NCI-H2196 treated with DMSO at 0.1 percent for 48 hours (cell line): ENCODE measurements around the gene IGFN1.
"Not testable (repeated sequence)": the region's sequence is repeated elsewhere in the genome, so short reads cannot be mapped to it uniquely, and the experiment has no call there.

ENCODE experiments used
- DNase-seq: peaks from one replicate; lab custom pipeline; 2025; ENCODE audit not compliant: unreplicated experiment; lab: John Stamatoyannopoulos, UW

The IGFN1 gene

DNA sequence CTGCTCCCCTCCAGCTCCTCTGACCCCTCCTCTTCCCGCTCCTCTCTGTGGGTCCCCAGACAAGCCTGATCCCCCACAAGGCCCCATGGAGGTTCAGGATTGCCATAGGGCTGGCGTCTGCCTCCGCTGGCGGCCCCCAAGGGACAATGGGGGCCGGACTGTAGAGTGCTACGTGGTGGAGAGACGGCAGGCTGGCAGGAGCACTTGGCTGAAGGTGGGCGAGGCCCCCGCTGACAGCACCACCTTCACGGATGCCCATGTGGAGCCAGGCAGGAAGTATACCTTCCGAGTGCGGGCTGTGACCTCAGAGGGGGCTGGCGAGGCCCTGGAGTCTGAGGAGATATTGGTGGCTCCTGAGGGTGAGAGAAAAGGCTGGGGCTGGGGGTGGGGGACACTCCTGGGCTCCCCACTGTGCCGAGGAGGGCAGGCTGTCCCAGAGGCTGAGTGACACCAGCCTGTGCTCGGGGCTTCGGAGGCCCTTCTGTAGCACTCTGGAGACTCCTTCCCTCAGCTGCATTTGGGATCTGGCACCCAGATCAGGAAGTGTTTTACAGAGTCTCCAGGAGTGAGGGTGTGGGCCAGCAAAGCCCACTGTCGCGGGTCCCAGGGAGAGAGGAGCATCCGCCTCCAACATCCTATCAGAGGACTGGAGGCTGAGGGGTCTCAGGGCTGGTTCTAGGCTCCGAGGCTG, 25.9 kb downstream of the IGFN1 start:
- DNase-seq: no peak

DNA sequence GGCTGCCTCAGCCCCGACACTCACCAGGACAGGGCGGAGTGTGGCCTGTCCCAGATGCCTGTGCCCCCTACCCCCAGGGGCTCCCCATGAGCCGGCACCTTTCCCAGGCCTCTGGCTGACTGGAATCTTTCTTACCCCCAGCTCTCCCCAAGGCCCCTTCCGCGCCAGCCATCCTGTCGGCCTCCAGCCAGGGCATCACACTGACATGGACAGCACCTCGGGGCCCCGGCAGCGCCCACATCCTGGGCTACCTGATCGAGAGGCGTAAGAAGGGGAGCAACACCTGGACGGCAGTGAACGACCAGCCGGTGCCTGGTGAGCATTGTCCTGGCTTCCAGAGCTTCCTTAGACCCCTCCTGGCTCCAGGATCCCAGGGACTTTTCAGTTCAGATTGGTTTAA, 26.5 kb downstream of the IGFN1 start:
- DNase-seq: no peak

- DNase-seq: no peak
These were observed 27.2 kb downstream of the IGFN1 start for GRCh38 chr1:201217851-201218250.

DNA sequence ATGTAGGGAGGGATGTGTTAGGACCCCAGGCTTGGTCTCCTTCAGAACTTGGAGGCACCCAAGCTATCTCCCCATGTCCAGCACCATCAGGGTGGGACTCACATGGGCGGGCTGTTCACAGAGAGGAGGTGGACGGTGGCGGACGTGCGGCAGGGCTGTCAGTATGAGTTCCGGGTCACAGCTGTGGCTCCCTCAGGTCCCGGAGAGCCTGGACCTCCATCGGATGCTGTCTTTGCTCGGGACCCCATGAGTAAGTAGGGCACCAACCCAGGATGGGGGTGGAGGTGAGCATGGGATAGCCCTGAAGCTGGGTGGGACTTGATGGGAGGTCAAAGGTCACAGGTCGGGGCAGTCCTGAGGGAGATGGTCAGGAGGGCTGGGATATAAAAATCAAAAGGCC, 27.8 kb downstream of the IGFN1 start:
- DNase-seq: no peak

- no peak for DNase-seq
These were observed 29.1 kb downstream of the IGFN1 start for GRCh38 chr1:201219481-201220387.

DNA sequence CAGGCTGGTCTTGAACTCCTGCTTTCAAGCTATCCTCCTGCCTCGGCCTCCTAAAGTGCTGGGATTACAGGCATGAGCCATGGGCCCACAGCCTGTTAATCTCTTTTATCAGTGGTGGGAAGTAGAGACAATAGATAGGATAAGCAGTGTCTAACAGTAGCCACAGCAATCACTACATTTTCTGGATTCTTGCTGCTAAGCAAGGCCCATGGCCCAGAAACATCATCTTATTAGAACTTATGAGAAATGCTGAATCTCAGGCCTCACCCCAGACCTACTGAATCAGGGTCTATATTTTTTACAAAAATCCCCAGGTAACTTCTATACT, 29.7 kb downstream of the IGFN1 start:
- no peak for DNase-seq

- DNase-seq: no peak
These were observed 30.7 kb downstream of the IGFN1 start for GRCh38 chr1:201221201-201221846.

DNA sequence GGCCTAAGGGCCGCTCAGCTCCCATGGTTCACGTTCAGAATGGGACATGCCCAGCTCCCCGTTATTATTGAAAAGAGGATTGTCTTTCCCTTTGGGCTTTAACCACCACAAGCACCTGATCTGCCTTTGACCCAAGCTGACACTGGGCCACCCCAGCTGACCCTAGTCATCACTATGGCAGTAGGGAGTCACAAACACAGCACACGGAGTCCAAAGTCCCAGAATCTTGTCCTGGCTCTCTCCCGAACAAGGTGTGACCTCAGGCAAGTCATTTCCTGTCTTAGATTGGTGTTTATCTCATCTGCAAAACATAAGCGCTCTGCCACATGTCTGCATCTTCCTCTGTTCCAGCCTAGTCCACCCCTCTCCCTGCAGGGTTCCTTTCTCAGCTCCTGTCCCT, 31.5 kb downstream of the IGFN1 start:
- DNase-seq: no peak

DNA sequence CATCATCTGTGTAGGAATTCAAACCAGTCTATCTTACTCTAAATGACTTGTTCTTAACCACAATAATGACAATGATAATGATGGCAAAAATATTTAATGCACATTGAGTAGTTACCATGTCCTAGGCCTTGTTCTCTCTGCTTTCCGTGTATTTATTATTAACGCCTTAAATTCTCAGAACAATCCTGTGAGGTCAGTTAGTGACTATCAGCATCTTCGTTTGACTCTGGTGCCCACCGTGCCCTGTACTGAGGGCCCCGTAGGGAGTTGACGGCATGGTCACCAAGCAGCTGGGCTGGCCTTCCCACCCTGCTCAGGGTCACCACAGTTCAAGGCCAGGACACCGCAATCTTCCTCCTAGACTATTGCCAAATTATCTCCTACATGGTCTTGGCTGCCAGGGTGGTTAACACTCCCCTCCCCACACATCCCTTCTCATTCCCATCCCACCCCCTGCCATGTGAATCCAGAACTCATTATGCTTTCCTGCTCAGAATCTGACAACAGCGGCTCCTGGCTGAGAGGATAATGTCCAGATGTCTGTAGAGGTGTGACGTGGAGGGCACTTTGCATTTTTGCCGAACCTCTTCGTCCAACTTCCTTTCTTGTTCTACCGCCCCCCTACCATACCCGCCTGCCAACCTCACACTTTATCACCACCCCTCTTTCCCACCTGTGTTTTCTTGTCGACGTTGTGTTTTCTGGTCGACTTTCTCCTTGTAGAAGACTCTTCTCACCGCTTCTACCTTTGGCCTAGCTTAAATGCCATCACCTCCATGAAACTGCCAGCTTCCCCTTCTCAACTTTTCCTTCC, 33.4 kb downstream of the IGFN1 start:
- no peak for DNase-seq

GRCh38 chr1:201224666-201225370, 34.2 kb downstream of the IGFN1 start:
- no peak for DNase-seq

- DNase-seq: no peak
These were observed 35.5 kb downstream of the IGFN1 start for GRCh38 chr1:201226178-201226514.

GRCh38 chr1:201226859-201227488, 36.4 kb downstream of the IGFN1 start:
- no peak for DNase-seq

- DNase-seq: no peak
These were observed 37.7 kb downstream of the IGFN1 start for GRCh38 chr1:201228011-201228983.

DNA sequence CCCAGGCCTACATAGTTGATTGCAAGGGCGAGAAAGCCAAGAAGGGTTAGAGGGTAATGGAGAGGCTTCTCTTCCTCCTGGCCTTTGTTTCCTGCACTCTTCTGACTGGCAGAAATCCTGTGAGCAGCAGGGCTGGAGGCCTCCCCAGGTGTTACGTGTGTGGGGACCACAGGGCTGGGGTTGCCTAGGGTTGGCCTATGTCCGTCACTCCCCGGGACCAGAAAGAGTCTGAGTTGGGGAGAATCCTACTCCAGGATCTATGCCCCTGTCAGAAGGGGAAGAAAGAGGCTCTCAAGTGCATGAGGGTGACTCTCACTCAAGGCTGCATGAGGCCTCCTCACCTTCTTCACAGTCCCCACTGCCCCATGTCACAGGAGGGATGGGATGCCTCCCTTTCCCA, 38.5 kb downstream of the IGFN1 start:
- no peak for DNase-seq

- no peak for DNase-seq
These were observed 39.4 kb downstream of the IGFN1 start for GRCh38 chr1:201229771-201230635.

DNA sequence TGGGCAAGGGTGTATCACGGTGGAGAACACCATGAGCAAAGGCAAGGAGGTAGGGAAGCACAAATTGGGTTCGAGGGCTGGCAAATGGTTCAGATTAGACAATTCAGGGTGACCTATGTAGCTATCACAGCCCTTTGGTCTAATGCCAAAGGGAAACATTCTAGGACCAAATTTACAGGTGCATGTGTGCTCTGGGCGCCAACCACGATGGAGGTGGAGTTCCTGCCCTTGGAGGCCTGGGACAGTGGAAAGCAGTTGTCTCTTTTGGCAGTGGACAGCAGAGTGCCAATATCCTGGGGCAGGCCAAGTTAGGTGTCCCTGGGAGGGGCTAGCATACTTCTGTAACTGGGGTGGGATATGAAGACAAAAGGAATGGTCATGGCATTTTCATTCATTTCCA, 40.1 kb downstream of the IGFN1 start:
- no peak for DNase-seq

- DNase-seq: not testable (repeated sequence)
These were observed 49.0 kb downstream of the IGFN1 start for GRCh38 chr1:201239646-201240045.

DNA sequence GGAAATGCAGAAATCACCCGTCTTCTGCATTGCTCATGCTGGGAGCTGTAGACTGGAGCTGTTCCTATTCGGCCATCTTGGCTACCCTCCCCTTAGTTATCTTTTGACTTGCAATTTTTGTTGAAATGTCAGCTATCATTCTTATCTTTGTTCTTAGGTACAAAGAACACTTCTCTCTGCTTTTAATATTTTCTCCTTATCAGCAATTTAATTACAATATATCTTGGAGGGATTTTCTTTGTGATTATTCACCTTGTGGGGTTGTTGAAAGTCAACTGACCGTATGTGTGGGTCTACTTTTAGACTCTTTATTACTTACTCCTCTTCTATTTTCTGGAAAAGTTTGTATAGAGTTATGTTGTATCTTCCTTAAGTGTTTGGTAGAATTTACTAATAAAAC, 49.5 kb downstream of the IGFN1 start:
- DNase-seq: no peak
